Liver (tissue), 9 donors: ENCODE data around the gene DOCK11. TPM values are rescaled to one million over a fixed set of nuclear protein-coding genes. Genes with fewer than 3 reads are reported as not detected.

Source experiments
- DNase-seq: peaks from one replicate; pipeline ENCODE4 v3.0.0-alpha.2; 2017; ENCODE audit warnings: low spot score
- H3K27ac ChIP-seq, 2 donors: one replicate each; pipeline ENCODE4 v1.7.0; 2013; ENCODE audit warnings: inconsistent platforms in 2 of 2, low read length in 2 of 2, control low read depth in 1 of 2, low read depth in 1 of 2, mild to moderate bottlenecking in 1 of 2
- H3K27me3 ChIP-seq, 4 donors: one replicate each; pipeline versions ENCODE4 v1.6.1 to v1.7.0; 2013; ENCODE audit warnings: low read length in 3 of 4, inconsistent platforms in 1 of 4, mild to moderate bottlenecking in 1 of 4, moderate library complexity in 1 of 4; ENCODE audit not compliant: control insufficient read depth in 4 of 4, insufficient read depth in 4 of 4
- H3K36me3 ChIP-seq, 4 donors: one replicate each; pipeline versions ENCODE4 v1.6.1 to v1.7.0; 2013; ENCODE audit warnings: low read length in 3 of 4, mild to moderate bottlenecking in 3 of 4, low read depth in 1 of 4, moderate library complexity in 1 of 4; ENCODE audit not compliant: control insufficient read depth in 4 of 4, insufficient read depth in 3 of 4
- H3K4me1 ChIP-seq, 4 donors: one replicate each; pipeline versions ENCODE4 v1.6.1 to v1.7.0; 2013; ENCODE audit warnings: low read length in 3 of 4, mild to moderate bottlenecking in 3 of 4, moderate library complexity in 1 of 4; ENCODE audit not compliant: control insufficient read depth in 4 of 4, insufficient read depth in 4 of 4
- H3K4me3 ChIP-seq, 3 donors: one replicate each; pipeline versions ENCODE4 v1.6.1 to v1.7.0; 2013; ENCODE audit warnings: low read length in 3 of 3, control low read depth in 1 of 3, low read depth in 1 of 3, mild to moderate bottlenecking in 1 of 3
- H3K9ac ChIP-seq, 2 donors: one replicate each; pipeline ENCODE4 v1.7.0; 2013; ENCODE audit warnings: low read length in 2 of 2, mild to moderate bottlenecking in 2 of 2, moderate library complexity in 2 of 2, control low read depth in 1 of 2, low read depth in 1 of 2
- H3K9me3 ChIP-seq, 4 donors: one replicate each; pipeline versions ENCODE4 v1.6.1 to v1.7.0; 2013; ENCODE audit warnings: low read length in 3 of 4; ENCODE audit not compliant: control insufficient read depth in 4 of 4
- EGR1 ChIP-seq, 2 donors: IDR thresholded peaks; 2 replicates each; pipeline ENCODE4 v1.6.1; 2016 to 2018; ENCODE audit warnings: antibody characterized with exemption in 2 of 2, low read depth in 2 of 2
- FOXA1 ChIP-seq: IDR thresholded peaks from 2 replicates; pipeline ENCODE4 v1.6.1; 2016; ENCODE audit warnings: antibody characterized with exemption
- FOXA2 ChIP-seq: IDR thresholded peaks from 2 replicates; pipeline ENCODE4 v1.6.1; 2016; ENCODE audit warnings: antibody characterized with exemption
- GABPA ChIP-seq, 2 donors: IDR thresholded peaks in 1 of 2; conservative IDR thresholded peaks in 1 of 2; 2 replicates each; pipeline ENCODE4 v1.6.1; 2016; ENCODE audit warnings: antibody characterized with exemption in 2 of 2, mild to moderate bottlenecking in 1 of 2, moderate library complexity in 1 of 2
- HNF4G ChIP-seq: IDR thresholded peaks from 2 replicates; pipeline ENCODE4 v1.6.1; 2016; ENCODE audit warnings: antibody characterized with exemption
- JUND ChIP-seq, 2 donors: IDR thresholded peaks; 2 replicates each; pipeline ENCODE4 v1.6.1; 2016; ENCODE audit warnings: antibody characterized with exemption in 2 of 2
- NR2F2 ChIP-seq: IDR thresholded peaks from 2 replicates; pipeline ENCODE4 v1.6.1; 2016; ENCODE audit warnings: antibody characterized with exemption
- RAD21 ChIP-seq, 2 donors: IDR thresholded peaks; 2 replicates each; pipeline ENCODE4 v1.6.1; 2016; ENCODE audit warnings: antibody characterized with exemption in 2 of 2, mild to moderate bottlenecking in 2 of 2
- REST ChIP-seq: IDR thresholded peaks from 2 replicates; pipeline ENCODE4 v1.6.1; 2016; ENCODE audit warnings: antibody characterized with exemption, mild to moderate bottlenecking
- RXRA ChIP-seq, 2 donors: IDR thresholded peaks; 2 replicates each; pipeline ENCODE4 v1.6.1; 2017 to 2018; ENCODE audit warnings: antibody characterized with exemption in 2 of 2, mild to moderate bottlenecking in 1 of 2
- SP1 ChIP-seq: IDR thresholded peaks from 2 replicates; pipeline ENCODE4 v1.6.1; 2018; ENCODE audit warnings: antibody characterized with exemption, mild to moderate bottlenecking
- TAF1 ChIP-seq: conservative IDR thresholded peaks from 2 replicates; pipeline ENCODE4 v1.6.1; 2016; ENCODE audit warnings: antibody characterized with exemption, mild to moderate bottlenecking
- YY1 ChIP-seq: IDR thresholded peaks from 2 replicates; pipeline ENCODE4 v1.6.1; 2016; ENCODE audit warnings: antibody characterized with exemption, mild to moderate bottlenecking
- WGBS: extraction: QIAGEN DNeasy Blood & Tissue Kit; methylation state at CpG from one replicate; pipeline ENCODE4 v1.1.7; 2013; 5-methylcytosine and 5-hydroxymethylcytosine counted together
- polyA plus RNA-seq, 2 donors: library from polyadenylated mRNA; stranded (reverse) in 1 of 2; unstranded in 1 of 2; fragments of 200-250 nt in 1 of 2; fragments of >200 nt in 1 of 2; fragmentation: Nextera tagmentation in 1 of 2; extraction: Ambion mirVana in 1 of 2; gene quantifications; one replicate each; pipeline versions ENCODE4 v1.2.1 to v1.2.3, GENCODE V29; 2013 to 2015
- total RNA-seq, 2 donors: library from RNA; depleted of rRNA; stranded (reverse); fragments of >200 nt; gene quantifications; one replicate each; pipeline ENCODE4 v1.2.3, GENCODE V29; 2014
- TF ChIP-seq, protein P1 (sequence below): IDR thresholded peaks from 2 replicates; pipeline ENCODE4 v1.6.1; 2016; ENCODE audit warnings: antibody characterized with exemption
- TF ChIP-seq, protein P2 (sequence below): fragments of 150-350 bp; IDR thresholded peaks from 2 replicates; pipeline ENCODE4 v1.5.1; 2017; ENCODE audit warnings: improper control_type of control experiment, low read depth, low read length; ENCODE audit not compliant: missing input control
- TF ChIP-seq, protein P3 (sequence below): IDR thresholded peaks from 2 replicates; pipeline ENCODE4 v1.6.1; 2016; ENCODE audit warnings: antibody characterized with exemption
- donor health status: healthy.
- donor health status: healthy.
- donor health status: healthy.
- donor health status: healthy.
- donor health status: healthy.

DOCK11 gene
- total and polyA plus RNA-seq, 4 donors = 1.3 to 9.3 (median 3.7) TPM

GRCh38 chrX:118726396-118726795, 230.8 kb downstream of the DOCK11 start:
- Histone ChIP-seq H3K36me3 (no peaks in the 10 kb centered on the region), H3K4me3 (peak overlapping the region in 2 of 3 donors; percentile 50 to 93), H3K4me1 (peaks cover 12 to 36% (median 28%) of the 10 kb centered on the region in 4 donors), H3K27ac (peak overlapping the region; percentile 91 to 93), H3K9me3 (no peaks in the 10 kb centered on the region), H3K9ac (no peak overlapping the region), H3K27me3 (no peaks in the 10 kb centered on the region)
- TF ChIP-seq EGR1 (IDR thresholded peaks at IDR 0.05; ENCODE audit: low read depth in 2 of 2) (no peak), FOXA2 (no peak), RXRA (IDR thresholded peaks at IDR 0.05) (no peak), RAD21 (IDR thresholded peaks at IDR 0.05) (no peak), NR2F2 (no peak), GABPA (IDR thresholded peaks at IDR 0.05 in 1 of 2, conservative IDR thresholded peaks at IDR 0.05 in 1 of 2) (no peak), FOXA1 (no peak), HNF4G (no peak), YY1 (no peak), REST (no peak), SP1 (no peak)
- TF ChIP-seq, protein P1, sequence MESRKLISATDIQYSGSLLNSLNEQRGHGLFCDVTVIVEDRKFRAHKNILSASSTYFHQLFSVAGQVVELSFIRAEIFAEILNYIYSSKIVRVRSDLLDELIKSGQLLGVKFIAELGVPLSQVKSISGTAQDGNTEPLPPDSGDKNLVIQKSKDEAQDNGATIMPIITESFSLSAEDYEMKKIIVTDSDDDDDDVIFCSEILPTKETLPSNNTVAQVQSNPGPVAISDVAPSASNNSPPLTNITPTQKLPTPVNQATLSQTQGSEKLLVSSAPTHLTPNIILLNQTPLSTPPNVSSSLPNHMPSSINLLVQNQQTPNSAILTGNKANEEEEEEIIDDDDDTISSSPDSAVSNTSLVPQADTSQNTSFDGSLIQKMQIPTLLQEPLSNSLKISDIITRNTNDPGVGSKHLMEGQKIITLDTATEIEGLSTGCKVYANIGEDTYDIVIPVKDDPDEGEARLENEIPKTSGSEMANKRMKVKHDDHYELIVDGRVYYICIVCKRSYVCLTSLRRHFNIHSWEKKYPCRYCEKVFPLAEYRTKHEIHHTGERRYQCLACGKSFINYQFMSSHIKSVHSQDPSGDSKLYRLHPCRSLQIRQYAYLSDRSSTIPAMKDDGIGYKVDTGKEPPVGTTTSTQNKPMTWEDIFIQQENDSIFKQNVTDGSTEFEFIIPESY = no peak
- TF ChIP-seq, protein P2, sequence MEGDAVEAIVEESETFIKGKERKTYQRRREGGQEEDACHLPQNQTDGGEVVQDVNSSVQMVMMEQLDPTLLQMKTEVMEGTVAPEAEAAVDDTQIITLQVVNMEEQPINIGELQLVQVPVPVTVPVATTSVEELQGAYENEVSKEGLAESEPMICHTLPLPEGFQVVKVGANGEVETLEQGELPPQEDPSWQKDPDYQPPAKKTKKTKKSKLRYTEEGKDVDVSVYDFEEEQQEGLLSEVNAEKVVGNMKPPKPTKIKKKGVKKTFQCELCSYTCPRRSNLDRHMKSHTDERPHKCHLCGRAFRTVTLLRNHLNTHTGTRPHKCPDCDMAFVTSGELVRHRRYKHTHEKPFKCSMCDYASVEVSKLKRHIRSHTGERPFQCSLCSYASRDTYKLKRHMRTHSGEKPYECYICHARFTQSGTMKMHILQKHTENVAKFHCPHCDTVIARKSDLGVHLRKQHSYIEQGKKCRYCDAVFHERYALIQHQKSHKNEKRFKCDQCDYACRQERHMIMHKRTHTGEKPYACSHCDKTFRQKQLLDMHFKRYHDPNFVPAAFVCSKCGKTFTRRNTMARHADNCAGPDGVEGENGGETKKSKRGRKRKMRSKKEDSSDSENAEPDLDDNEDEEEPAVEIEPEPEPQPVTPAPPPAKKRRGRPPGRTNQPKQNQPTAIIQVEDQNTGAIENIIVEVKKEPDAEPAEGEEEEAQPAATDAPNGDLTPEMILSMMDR = no peak
- TF ChIP-seq, protein P3, sequence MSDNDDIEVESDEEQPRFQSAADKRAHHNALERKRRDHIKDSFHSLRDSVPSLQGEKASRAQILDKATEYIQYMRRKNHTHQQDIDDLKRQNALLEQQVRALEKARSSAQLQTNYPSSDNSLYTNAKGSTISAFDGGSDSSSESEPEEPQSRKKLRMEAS = no peak
- no peak for DNase-seq
- WGBS = 60% methylated on average over 3 of the region's 3 CpGs

DNA sequence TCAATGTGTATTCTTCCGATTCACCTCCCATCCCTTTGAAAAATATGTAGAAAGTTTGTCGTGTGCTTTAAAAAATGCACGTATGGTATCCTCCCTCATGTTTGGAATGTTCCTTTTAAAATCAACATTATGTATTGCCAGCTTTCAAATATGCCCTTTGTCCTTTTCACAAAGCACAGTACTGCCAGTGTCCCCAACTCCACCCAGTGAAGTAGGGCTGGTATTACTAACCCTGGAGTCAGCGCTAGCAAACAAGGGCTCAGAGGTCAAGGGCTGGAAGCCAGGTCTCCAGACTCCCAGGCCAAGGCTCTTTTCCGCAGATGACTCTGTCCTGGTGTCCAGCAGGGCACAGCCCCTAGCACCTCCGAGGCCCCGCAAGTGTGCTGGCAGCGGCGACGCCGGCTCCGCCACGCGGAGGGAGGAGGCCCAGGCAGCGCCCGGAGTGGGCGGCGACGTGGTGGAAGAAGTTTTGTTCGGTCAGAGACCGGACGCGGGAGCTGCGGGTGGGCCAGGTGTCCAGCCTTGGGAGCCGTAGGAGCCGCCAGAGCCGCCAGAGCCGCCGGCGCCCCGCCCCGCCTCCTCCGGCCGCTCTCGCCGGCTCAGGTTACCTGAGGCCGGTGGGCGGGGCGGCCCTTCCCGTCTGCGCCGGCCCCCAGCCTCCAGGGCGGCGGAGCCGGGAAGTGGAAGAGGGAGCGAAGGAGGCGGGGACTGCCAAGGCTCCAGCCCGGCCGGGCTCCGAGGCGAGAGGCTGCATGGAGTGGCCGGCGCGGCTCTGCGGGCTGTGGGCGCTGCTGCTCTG, 231.5 kb downstream of the DOCK11 start, which contains the start of gene IL13RA1:
TSS of gene IL13RA1 (plus strand) at position 720 of the 799 bp plus-strand sequence. CDS start at position 753, 33 bp downstream.
- peak; percentile 49 for DNase-seq
- H3K27me3 ChIP-seq = no peaks in the 10 kb centered on the region
- H3K9me3 ChIP-seq = no peaks in the 10 kb centered on the region
- peaks cover 12 to 36% (median 28%) of the 10 kb centered on the region in 4 donors for H3K4me1 ChIP-seq
- peak within 1 kb of the TSS; percentile 91 to 93 for H3K27ac ChIP-seq
- WGBS = 1% methylated on average over 56 of the region's 56 CpGs
- H3K36me3 ChIP-seq = no peaks in the 10 kb centered on the region
- H3K9ac ChIP-seq = peak within 1 kb of the TSS; percentile 33 to 71
- H3K4me3 ChIP-seq = peak within 1 kb of the TSS; percentile 45 to 93 (median 61)
- TF ChIP-seq, protein P2 = no peak
- TF ChIP-seq HNF4G (peak; percentile 74), REST (no peak), TAF1 (peak; percentile 38), GABPA (IDR thresholded peaks at IDR 0.05 in 1 of 2, conservative IDR thresholded peaks at IDR 0.05 in 1 of 2) (no peak), JUND (IDR thresholded peaks at IDR 0.05) (peak; percentile 49 to 53), YY1 (peak; percentile 58)
- TF ChIP-seq, protein P3 = peak; percentile 34
